ENCODE data around the gene SLC51B. TPM values are rescaled to one million over a fixed set of nuclear protein-coding genes. Genes with fewer than 3 reads are reported as not detected.

Gene SLC51B
- total and polyA plus RNA-seq, 10 of the 15 experiments (the other 5 are each of a cell fraction or from before 2014, with no cell fraction given) = 0.05 to 0.17 (median 0.13) TPM; not detected in 7

GRCh38 chr15:65086680-65087111 lies 41.5 kb downstream of the SLC51B start:
- POLR2A ChIA-PET = no interaction called here
- no TSS peak for BruUV-seq (replicated peaks)
- no peaks in the 10 kb centered on the region for H3K9me3 ChIP-seq (replicated peaks; ENCODE audit: control insufficient read depth, insufficient read depth, low read length)
- peaks cover 0 to 6% of the 10 kb centered on the region in 2 experiments; a peak in 1 of 4 replicates for H3K27me3 ChIP-seq (replicated peaks in 1 of 2; ENCODE audit: control insufficient read depth in 2 of 2, insufficient read depth in 2 of 2, low read length in 1 of 2)
- RAD21 ChIA-PET (ENCODE audit: unreplicated experiment) = interaction anchor here (0.7 to 1.6 kb wide), 3 partner anchors 24 to 355 kb away, joined by 3 to 4 read pairs (median 3); no protein-coding TSS in a partner anchor
- CTCF ChIA-PET = interaction anchor here (0.8 to 2.6 kb wide), 9 partner anchors 15 to 356 kb away, joined by 3 to 8 read pairs (median 4); no protein-coding TSS in a partner anchor
- no peak overlapping the region for H3K4me2 ChIP-seq (ENCODE audit: control insufficient read depth, insufficient read depth)
- H3K4me3 ChIP-seq = no peak overlapping the region
- no peaks in the 10 kb centered on the region for H4K20me1 ChIP-seq (ENCODE audit: control insufficient read depth, insufficient read depth)
- H3K27ac ChIP-seq (ENCODE audit: control insufficient read depth, insufficient read depth) = no peak overlapping the region
- H3K9ac ChIP-seq (ENCODE audit: control insufficient read depth, insufficient read depth, low read length) = no peak overlapping the region
- no peaks in the 10 kb centered on the region for H3K36me3 ChIP-seq (ENCODE audit: control insufficient read depth in 2 of 2, insufficient read depth in 2 of 2, low read length in 1 of 2)
- FAIRE-seq (no peak), ATAC-seq (peak; percentile 64), DNase-seq (ENCODE audit: low read depth, low spot score) (no peak)
- in situ Hi-C loops (cut with MboI) = no loop called here
- TF ChIP-seq, protein P1, sequence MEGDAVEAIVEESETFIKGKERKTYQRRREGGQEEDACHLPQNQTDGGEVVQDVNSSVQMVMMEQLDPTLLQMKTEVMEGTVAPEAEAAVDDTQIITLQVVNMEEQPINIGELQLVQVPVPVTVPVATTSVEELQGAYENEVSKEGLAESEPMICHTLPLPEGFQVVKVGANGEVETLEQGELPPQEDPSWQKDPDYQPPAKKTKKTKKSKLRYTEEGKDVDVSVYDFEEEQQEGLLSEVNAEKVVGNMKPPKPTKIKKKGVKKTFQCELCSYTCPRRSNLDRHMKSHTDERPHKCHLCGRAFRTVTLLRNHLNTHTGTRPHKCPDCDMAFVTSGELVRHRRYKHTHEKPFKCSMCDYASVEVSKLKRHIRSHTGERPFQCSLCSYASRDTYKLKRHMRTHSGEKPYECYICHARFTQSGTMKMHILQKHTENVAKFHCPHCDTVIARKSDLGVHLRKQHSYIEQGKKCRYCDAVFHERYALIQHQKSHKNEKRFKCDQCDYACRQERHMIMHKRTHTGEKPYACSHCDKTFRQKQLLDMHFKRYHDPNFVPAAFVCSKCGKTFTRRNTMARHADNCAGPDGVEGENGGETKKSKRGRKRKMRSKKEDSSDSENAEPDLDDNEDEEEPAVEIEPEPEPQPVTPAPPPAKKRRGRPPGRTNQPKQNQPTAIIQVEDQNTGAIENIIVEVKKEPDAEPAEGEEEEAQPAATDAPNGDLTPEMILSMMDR (IDR thresholded peaks at IDR 0.05 in 2 of 3, conservative IDR thresholded peaks at IDR 0.05 in 1 of 3; ENCODE audit: control insufficient read depth in 2 of 3, extremely low read depth in 1 of 3, insufficient read depth in 1 of 3, low read depth in 3 of 3, low read length in 3 of 3) = peak in 1 of 3 experiments; percentile 26; a peak in 2 of 6 replicates
- TF ChIP-seq IKZF1 (conservative IDR thresholded peaks at IDR 0.05) = no peak
- H3K79me2 ChIP-seq (ENCODE audit: control insufficient read depth, insufficient read depth, low read length) = no peaks in the 10 kb centered on the region
- H2AFZ ChIP-seq (ENCODE audit: control insufficient read depth, low read depth, low read length) = no peak overlapping the region
- no peaks in the 10 kb centered on the region for H3K4me1 ChIP-seq (ENCODE audit: control insufficient read depth, insufficient read depth, low read length)
- intact Hi-C loops (cut with micrococcal nuclease; ENCODE audit: unreplicated experiment) = loop anchor here (10.0 kb wide), 1 partner anchor 352 kb away; no protein-coding TSS in a partner anchor
- SMC1A ChIA-PET (ENCODE audit: uncharacterized antibody, unreplicated experiment) = interaction anchor here (1.1 to 1.8 kb wide), 2 partner anchors 31 to 33 kb away, joined by 4 to 7 read pairs; no protein-coding TSS in a partner anchor
- WGBS (ENCODE audit: insufficient coverage, insufficient replicate concordance, low lambda C conversion rate, missing lambda C conversion rate) = 17% methylated on average over 6 of the region's 6 CpGs

DNA sequence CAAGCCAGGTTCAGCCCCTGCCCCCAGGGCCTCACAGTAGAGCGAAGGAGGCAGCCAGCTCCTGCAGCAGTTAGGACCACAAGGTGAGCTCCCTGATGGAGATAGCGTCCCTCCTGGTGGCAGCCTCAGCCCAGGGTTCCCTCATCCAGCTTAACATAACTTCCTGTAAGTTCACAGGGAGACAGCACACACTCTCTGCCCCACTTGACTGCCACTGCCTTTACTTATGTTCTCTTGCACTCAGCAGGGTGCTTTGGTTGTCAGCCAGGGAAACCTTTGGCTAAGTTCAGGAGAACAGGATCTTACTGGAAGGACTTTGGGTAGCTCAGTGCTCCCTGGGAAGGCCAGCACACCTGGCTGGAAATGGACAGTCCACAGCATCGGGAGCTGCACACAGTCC lies 42.2 kb downstream of the SLC51B start:
- Histone ChIP-seq H3K4me2 (ENCODE audit: control insufficient read depth, insufficient read depth) (no peak overlapping the region), H2AFZ (ENCODE audit: control insufficient read depth, low read depth, low read length) (no peak overlapping the region), H3K4me1 (ENCODE audit: control insufficient read depth, insufficient read depth, low read length) (no peaks in the 10 kb centered on the region), H3K9ac (ENCODE audit: control insufficient read depth, insufficient read depth, low read length) (no peak overlapping the region), H3K27ac (ENCODE audit: control insufficient read depth, insufficient read depth) (no peak overlapping the region), H3K79me2 (ENCODE audit: control insufficient read depth, insufficient read depth, low read length) (no peaks in the 10 kb centered on the region), H3K4me3 (no peak overlapping the region), H4K20me1 (ENCODE audit: control insufficient read depth, insufficient read depth) (no peaks in the 10 kb centered on the region), H3K9me3 (replicated peaks; ENCODE audit: control insufficient read depth, insufficient read depth, low read length) (no peaks in the 10 kb centered on the region), H3K36me3 (ENCODE audit: control insufficient read depth in 2 of 2, insufficient read depth in 2 of 2, low read length in 1 of 2) (no peaks in the 10 kb centered on the region), H3K27me3 (replicated peaks in 1 of 2; ENCODE audit: control insufficient read depth in 2 of 2, insufficient read depth in 2 of 2, low read length in 1 of 2) (peaks cover 0 to 6% of the 10 kb centered on the region in 2 experiments; a peak in 1 of 4 replicates)
- no peak for ATAC-seq
- TF ChIP-seq BACH1 (IDR thresholded peaks at IDR 0.05; ENCODE audit: borderline replicate concordance) (no peak), RAD51 (IDR thresholded peaks at IDR 0.05) (no peak), ZBTB33 (IDR thresholded peaks at IDR 0.05) (no peak), MAX (IDR thresholded peaks at IDR 0.05; ENCODE audit: low read depth, low read length) (no peak), EGR1 (IDR thresholded peaks at IDR 0.05; ENCODE audit: borderline replicate concordance in 1 of 2, low read depth in 2 of 2, low read length in 2 of 2) (no peak), MTA3 (IDR thresholded peaks at IDR 0.05; ENCODE audit: borderline replicate concordance, low read length) (no peak), ATF2 (IDR thresholded peaks at IDR 0.05; ENCODE audit: low read length) (no peak), IKZF1 (conservative IDR thresholded peaks at IDR 0.05) (no peak), DPF2 (IDR thresholded peaks at IDR 0.05) (no peak)
- in situ Hi-C loops (cut with MboI) (no loop called here), intact Hi-C loops (cut with micrococcal nuclease; ENCODE audit: unreplicated experiment) (loop anchor here (10.0 kb wide), 1 partner anchor 353 kb away; no protein-coding TSS in a partner anchor)
- ChIA-PET CTCF (interaction anchor here (1.0 to 2.6 kb wide), 7 partner anchors 14 to 356 kb away, joined by 3 to 8 read pairs (median 5); no protein-coding TSS in a partner anchor), RAD21 (ENCODE audit: unreplicated experiment) (interaction anchor here (0.6 to 1.6 kb wide), 4 partner anchors 25 to 356 kb away, joined by 3 to 4 read pairs (median 3); no protein-coding TSS in a partner anchor), POLR2A (no interaction called here), SMC1A (ENCODE audit: uncharacterized antibody, unreplicated experiment) (interaction anchor here (1.1 to 1.8 kb wide), 3 partner anchors 32 to 53 kb away, joined by 4 to 7 read pairs (median 5); no protein-coding TSS in a partner anchor)
- FAIRE-seq = no peak
- DNase-seq (ENCODE audit: low read depth, low spot score) = no peak
- WGBS (ENCODE audit: insufficient coverage, insufficient replicate concordance, low lambda C conversion rate, missing lambda C conversion rate) = 64% methylated on average over 3 of the region's 3 CpGs
- BruUV-seq (replicated peaks) = no TSS peak
